H1 (cell line): ENCODE data around the gene PGAM5. TPM values are rescaled to one million over a fixed set of nuclear protein-coding genes. Genes with fewer than 3 reads are reported as not detected.

Source experiments
- CTCF ChIA-PET: fragments of 300-600 bp; sonication (Branson Sonifier 250); formaldehyde crosslinking; loops from one replicate; lab custom pipeline; 2021; ENCODE audit not compliant: partially characterized antibody; lab: Charles Lee
- POLR2A ChIA-PET: fragments of 300-600 bp; sonication (Branson Sonifier 250); formaldehyde crosslinking; loops from one replicate; lab custom pipeline; 2021; ENCODE audit warnings: inconsistent platforms; ENCODE audit not compliant: partially characterized antibody; lab: Charles Lee
- DNase-seq, 2 experiments: peaks; one replicate each; pipeline versions ENCODE4 v3.0.0 to v3.0.0-alpha.2; 2010 to 2022; ENCODE audit warnings: low spot score in 2 of 2, low read depth in 1 of 2, mixed read lengths in 1 of 2
- FAIRE-seq: peaks from 2 replicates; lab custom pipeline; 2011; peaks lifted over from hg19 to GRCh38; lab: Jason Lieb, UNC
- H2AFZ ChIP-seq: 2 replicates; pipeline ENCODE4 v1.8.1; 2012; ENCODE audit warnings: low read length, inconsistent platforms
- H2AK5ac ChIP-seq: 2 replicates; pipeline ENCODE4 v1.6.1; 2013; ENCODE audit warnings: low read depth, low read length
- H2BK120ac ChIP-seq: replicated peaks from 2 replicates; pipeline ENCODE3; 2013; ENCODE audit warnings: low read depth, low read length, inconsistent platforms
- H2BK12ac ChIP-seq: 2 replicates; pipeline ENCODE4 v1.6.1; 2013; ENCODE audit warnings: low read depth, low read length
- H2BK15ac ChIP-seq: 2 replicates; pipeline ENCODE4 v1.6.1; 2013; ENCODE audit warnings: low read length
- H2BK20ac ChIP-seq: 2 replicates; pipeline ENCODE4 v1.6.1; 2013; ENCODE audit warnings: low read length
- H2BK5ac ChIP-seq: 2 replicates; pipeline ENCODE4 v1.6.1; 2013; ENCODE audit warnings: low read depth, low read length
- H3K14ac ChIP-seq: 2 replicates; pipeline ENCODE4 v1.6.1; 2013; ENCODE audit warnings: inconsistent platforms; ENCODE audit not compliant: insufficient read length
- H3K18ac ChIP-seq: 2 replicates; pipeline ENCODE4 v1.6.1; 2013; ENCODE audit warnings: low read length; ENCODE audit errors: extremely low read depth
- H3K23ac ChIP-seq: 2 replicates; pipeline ENCODE4 v1.6.1; 2013; ENCODE audit warnings: inconsistent platforms; ENCODE audit not compliant: insufficient read length
- H3K23me2 ChIP-seq: 2 replicates; pipeline ENCODE4 v1.6.1; 2013; ENCODE audit warnings: low read depth, low read length
- H3K27ac ChIP-seq: 2 replicates; pipeline ENCODE4 v1.6.1; 2011; ENCODE audit warnings: low read depth, low read length, inconsistent platforms
- H3K27me3 ChIP-seq, 4 experiments: replicated peaks in 1 of 4; 1 replicate in 1 of 4; 2 replicates in 3 of 4; pipeline versions ENCODE4 v1.6.1 to v1.8.1; 2011 to 2013; ENCODE audit warnings: low read length in 3 of 4, mild to moderate bottlenecking in 3 of 4, inconsistent platforms in 2 of 4, mixed read lengths in 2 of 4, moderate library complexity in 1 of 4; ENCODE audit not compliant: control insufficient read depth in 3 of 4, insufficient read depth in 3 of 4; ENCODE audit errors: extremely low read depth in 1 of 4
- H3K36me3 ChIP-seq, 4 experiments: 2 replicates each; pipeline versions ENCODE4 v1.6.1 to v1.8.1; 2011 to 2013; ENCODE audit warnings: mild to moderate bottlenecking in 4 of 4, low read length in 3 of 4, moderate library complexity in 2 of 4, control low read depth in 1 of 4, inconsistent platforms in 1 of 4; ENCODE audit not compliant: insufficient read depth in 4 of 4, control insufficient read depth in 2 of 4
- H3K4ac ChIP-seq: replicated peaks from 2 replicates; pipeline ENCODE3; 2013; ENCODE audit warnings: low read length, low read depth, mixed read lengths, inconsistent platforms; ENCODE audit not compliant: insufficient read length
- H3K4me1 ChIP-seq, 4 experiments: replicated peaks in 1 of 4; 1 replicate in 1 of 4; 2 replicates in 3 of 4; pipeline versions ENCODE4 v1.6.1 to v1.8.1; 2011 to 2013; ENCODE audit warnings: low read length in 3 of 4, inconsistent platforms in 2 of 4, mixed read lengths in 1 of 4; ENCODE audit not compliant: insufficient read depth in 4 of 4, control insufficient read depth in 3 of 4
- H3K4me2 ChIP-seq, 2 experiments: 2 replicates each; pipeline versions ENCODE4 v1.6.1 to v1.8.1; 2011 to 2013; ENCODE audit warnings: low read depth in 2 of 2, low read length in 2 of 2, control low read depth in 1 of 2, inconsistent platforms in 1 of 2, mild to moderate bottlenecking in 1 of 2; ENCODE audit not compliant: insufficient read depth in 1 of 2
- H3K4me3 ChIP-seq, 4 experiments: fragments of 200-600, 300-600 bp in 1 of 4; sonication (generic), shearing (Covaris generic), sonication (Bioruptor Twin) in 1 of 4; 2 replicates each; pipeline versions ENCODE4 v1.5.1 to v1.8.1; 2011 to 2016; ENCODE audit warnings: low read length in 4 of 4, low read depth in 3 of 4, control low read depth in 2 of 4, inconsistent platforms in 2 of 4, mild to moderate bottlenecking in 2 of 4, mixed read lengths in 1 of 4, moderate library complexity in 1 of 4; ENCODE audit not compliant: insufficient read depth in 2 of 4; ENCODE audit errors: extremely low read depth in 1 of 4
- H3K56ac ChIP-seq: replicated peaks from 2 replicates; pipeline ENCODE3; 2013; ENCODE audit warnings: low read depth, mild to moderate bottlenecking, mixed read lengths, low read length, inconsistent platforms; ENCODE audit not compliant: insufficient read length
- H3K79me1 ChIP-seq: 2 replicates; pipeline ENCODE4 v1.6.1; 2013; ENCODE audit warnings: low read depth, low read length, control low read depth
- H3K79me2 ChIP-seq, 2 experiments: 2 replicates each; pipeline versions ENCODE4 v1.6.1 to v1.8.1; 2012 to 2013; ENCODE audit warnings: low read length in 2 of 2, mild to moderate bottlenecking in 2 of 2, inconsistent platforms in 1 of 2; ENCODE audit not compliant: insufficient read depth in 2 of 2, control insufficient read depth in 1 of 2
- H3K9ac ChIP-seq, 4 experiments: replicated peaks in 1 of 4; 1 replicate in 1 of 4; 2 replicates in 3 of 4; pipeline versions ENCODE4 v1.6.1 to v1.8.1; 2011 to 2013; ENCODE audit warnings: low read depth in 3 of 4, low read length in 3 of 4, control low read depth in 2 of 4, mild to moderate bottlenecking in 2 of 4, moderate library complexity in 2 of 4, inconsistent platforms in 1 of 4; ENCODE audit errors: extremely low read depth in 1 of 4
- H3K9me3 ChIP-seq, 2 experiments: 2 replicates each; pipeline versions ENCODE4 v1.6.1 to v1.8.1; 2012 to 2013; ENCODE audit warnings: mild to moderate bottlenecking in 2 of 2, moderate library complexity in 2 of 2, control low read depth in 1 of 2, inconsistent platforms in 1 of 2, low read depth in 1 of 2, low read length in 1 of 2, mixed read lengths in 1 of 2; ENCODE audit not compliant: insufficient read depth in 2 of 2
- H4K20me1 ChIP-seq, 2 experiments: replicated peaks in 1 of 2; 2 replicates each; pipeline versions ENCODE3 to v1.8.1; 2011 to 2013; ENCODE audit warnings: inconsistent platforms in 2 of 2, low read length in 2 of 2, mild to moderate bottlenecking in 1 of 2; ENCODE audit not compliant: insufficient read depth in 2 of 2, control insufficient read depth in 1 of 2
- H4K5ac ChIP-seq: 2 replicates; pipeline ENCODE4 v1.6.1; 2013; ENCODE audit warnings: low read length, low read depth, mixed read lengths, inconsistent platforms; ENCODE audit not compliant: insufficient read length
- H4K8ac ChIP-seq: 2 replicates; pipeline ENCODE4 v1.8.0; 2013; ENCODE audit warnings: mild to moderate bottlenecking, moderate library complexity, low read length, inconsistent platforms; ENCODE audit not compliant: insufficient read depth; ENCODE audit errors: extremely low read depth
- H4K91ac ChIP-seq: replicated peaks from 2 replicates; pipeline ENCODE3; 2013; ENCODE audit warnings: low read length, mixed read lengths, inconsistent platforms; ENCODE audit not compliant: insufficient read length
- WGBS, 2 experiments: shearing (Covaris generic) in 1 of 2; methylation state at CpG; one replicate each; pipeline versions ENCODE4 v1.1.6 to v1.1.7; 2013 to 2015; ENCODE audit warnings: low lambda C conversion rate in 2 of 2, mixed read lengths in 2 of 2, inconsistent platforms in 1 of 2, low coverage in 1 of 2, missing lambda C conversion rate in 1 of 2; ENCODE audit not compliant: insufficient replicate concordance in 2 of 2, insufficient coverage in 1 of 2, insufficient read length in 1 of 2; ENCODE audit errors: extremely low coverage in 1 of 2, missing lambda C conversion rate in 1 of 2; 5-methylcytosine and 5-hydroxymethylcytosine counted together
- polyA plus RNA-seq, 7 experiments: library from polyadenylated mRNA; depleted of rRNA in 3 of 7; stranded (reverse) in 5 of 7; unstranded in 2 of 7; fragments of >200 nt in 5 of 7; fragments of 200-250 nt in 2 of 7; gene quantifications; 1 replicate in 5 of 7; 2 replicates in 1 of 7; 4 replicates in 1 of 7; pipeline versions ENCODE4 v1.2.1 to v1.2.3, GENCODE V29; 2011 to 2013; ENCODE audit warnings: missing spikeins in 2 of 7, mixed read lengths in 2 of 7
- total RNA-seq: library from RNA; stranded (reverse); fragmentation: NEBNext Ultra II Directional; extraction: Animal tissue kit (Norgen Biotek cat#: 25700); gene quantifications from 2 replicates; pipeline ENCODE4 v1.2.1, GENCODE V29; 2021

Gene PGAM5
- total and polyA plus RNA-seq, 2 of the 8 experiments (the other 6 are each of a cell fraction or from before 2014, with no cell fraction given), result 66.4 to 84.0 TPM

- Histone ChIP-seq H3K56ac (no peak overlapping the region), H2BK12ac (no peak overlapping the region), H4K8ac (no peak overlapping the region), H3K27ac (no peak overlapping the region), H3K18ac (no peak overlapping the region), H3K23me2 (no peaks in the 10 kb centered on the region), H2BK5ac (no peak overlapping the region), H3K4me2 (no peak overlapping the region), H4K5ac (no peak overlapping the region), H3K9me3 (no peaks in the 10 kb centered on the region), H3K4me3 (no peak overlapping the region), H2AFZ (no peak overlapping the region), H3K79me1 (no peaks in the 10 kb centered on the region; the same call in 1 of the 2 replicates), H4K20me1 (peaks cover 11 to 20% of the 10 kb centered on the region in 2 experiments), H3K79me2 (no peaks in the 10 kb centered on the region), H2BK15ac (no peak overlapping the region), H3K36me3 (peaks cover 51 to 93% (median 80%) of the 10 kb centered on the region in 4 experiments), H2AK5ac (no peak overlapping the region), H3K27me3 (no peaks in the 10 kb centered on the region; a peak in 1 of 7 replicates), H4K91ac (no peak overlapping the region), H3K4me1 (no peaks in the 10 kb centered on the region), H3K14ac (no peak overlapping the region), H2BK20ac (no peak overlapping the region), H3K9ac (no peak overlapping the region), H3K4ac (no peak overlapping the region), H3K23ac (no peak overlapping the region), H2BK120ac (no peak overlapping the region)
- no peak for FAIRE-seq
- DNase-seq, result no peak
- CTCF ChIA-PET, result interaction anchor here (0.7 to 1.7 kb wide), 2 partner anchors 20 to 25 kb away, joined by 3 read pairs; no protein-coding TSS in a partner anchor
- POLR2A ChIA-PET, result interaction anchor here (1.0 to 1.6 kb wide), 2 partner anchors 11 to 28 kb away, joined by 3 read pairs; no protein-coding TSS in a partner anchor
- WGBS, 2 experiments, result 97% methylated on average over 6 of the region's 6 CpGs; no CpG with 5 or more reads in 1 of the 2 experiments
These were observed 44.8 kb upstream of the PGAM5 start for GRCh38 chr12:132665794-132666193.
